ENCODE data around the gene MCL1.
"Not testable (repeated sequence)": the region's sequence is repeated elsewhere in the genome, so short reads cannot be mapped to it uniquely, and the experiment has no call there.

MCL1 gene

DNA sequence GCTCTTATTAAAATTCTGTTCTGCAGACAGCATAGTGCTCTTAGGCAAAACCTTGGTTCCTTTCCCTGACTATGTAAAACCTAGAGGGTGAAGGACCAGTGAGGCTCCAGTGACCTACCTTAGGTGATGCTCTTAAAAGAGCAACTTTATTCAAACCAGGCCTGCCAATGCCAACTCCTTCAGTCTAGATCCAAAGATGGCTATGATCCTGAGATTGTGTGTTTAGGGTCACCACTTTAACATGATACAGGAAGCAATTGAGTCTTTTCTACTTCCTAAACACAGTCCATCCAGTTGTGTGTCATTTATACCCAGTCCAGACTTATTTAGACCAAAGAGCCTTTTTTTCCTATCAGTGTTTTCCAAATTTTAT is 10.8 kb downstream of the MCL1 start:
- DNase-seq (ENCODE audit: low read depth), result no peak

DNA sequence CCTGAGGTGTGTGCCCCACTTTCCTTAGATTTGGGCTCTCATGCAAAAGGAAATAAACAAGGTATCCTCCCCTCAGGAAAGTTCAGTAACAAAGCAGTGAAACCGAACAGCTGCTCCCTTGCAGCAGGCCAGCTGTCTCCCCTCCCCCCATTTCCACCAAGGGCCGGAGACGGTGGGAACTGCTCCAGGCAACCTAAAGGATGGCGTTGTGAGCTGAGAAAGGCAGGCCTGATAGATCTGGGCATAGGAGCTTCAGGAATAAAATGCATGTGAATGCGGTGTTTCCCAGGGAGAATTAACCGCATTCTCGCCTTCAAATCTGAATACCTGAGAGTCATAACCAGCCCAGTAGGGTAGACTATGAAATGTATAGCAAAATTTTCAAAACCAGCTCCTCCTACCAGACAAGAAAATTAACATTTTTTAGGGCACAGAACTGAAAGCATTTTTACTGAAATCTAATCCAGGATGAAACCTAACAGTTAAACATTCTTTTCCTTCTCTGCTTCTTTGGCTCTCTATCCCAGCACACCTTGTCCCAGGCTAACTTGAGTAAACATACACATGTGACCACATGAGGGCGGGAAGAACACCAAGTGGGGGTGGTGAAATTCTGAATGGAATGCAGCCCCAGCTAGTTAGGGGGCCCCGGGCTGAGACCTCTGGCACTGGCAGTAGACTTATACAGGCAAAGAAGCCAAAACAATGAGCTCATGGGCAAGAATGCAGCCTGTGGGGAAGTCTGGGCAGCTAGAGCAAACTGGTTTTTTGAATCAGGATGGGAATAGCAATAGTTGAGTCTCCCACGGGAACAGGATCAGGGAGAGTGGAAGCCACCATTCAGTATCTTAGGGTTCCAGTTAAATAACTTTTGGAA is 11.5 kb downstream of the MCL1 start:
- DNase-seq (ENCODE audit: low read depth), result no peak

DNA sequence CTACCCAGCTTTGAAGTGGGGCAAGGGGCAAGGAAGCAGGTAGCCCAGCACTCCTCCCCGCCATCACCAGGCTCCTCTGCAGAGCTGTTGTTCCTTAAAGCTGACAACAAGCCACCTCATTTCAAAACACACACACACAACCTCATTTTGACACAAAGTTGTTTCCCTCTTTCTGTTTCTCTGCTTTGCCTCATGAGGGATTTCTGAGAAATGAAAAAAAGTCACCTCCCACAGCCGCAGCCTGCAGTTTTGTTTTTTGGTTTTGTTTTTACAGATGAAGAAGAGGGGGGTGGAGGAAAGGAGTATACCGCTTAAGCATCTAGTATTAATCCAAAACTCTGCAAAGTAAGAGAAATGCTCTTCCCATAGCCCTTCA is 12.1 kb downstream of the MCL1 start:
- DNase-seq (ENCODE audit: low read depth), result no peak

DNA sequence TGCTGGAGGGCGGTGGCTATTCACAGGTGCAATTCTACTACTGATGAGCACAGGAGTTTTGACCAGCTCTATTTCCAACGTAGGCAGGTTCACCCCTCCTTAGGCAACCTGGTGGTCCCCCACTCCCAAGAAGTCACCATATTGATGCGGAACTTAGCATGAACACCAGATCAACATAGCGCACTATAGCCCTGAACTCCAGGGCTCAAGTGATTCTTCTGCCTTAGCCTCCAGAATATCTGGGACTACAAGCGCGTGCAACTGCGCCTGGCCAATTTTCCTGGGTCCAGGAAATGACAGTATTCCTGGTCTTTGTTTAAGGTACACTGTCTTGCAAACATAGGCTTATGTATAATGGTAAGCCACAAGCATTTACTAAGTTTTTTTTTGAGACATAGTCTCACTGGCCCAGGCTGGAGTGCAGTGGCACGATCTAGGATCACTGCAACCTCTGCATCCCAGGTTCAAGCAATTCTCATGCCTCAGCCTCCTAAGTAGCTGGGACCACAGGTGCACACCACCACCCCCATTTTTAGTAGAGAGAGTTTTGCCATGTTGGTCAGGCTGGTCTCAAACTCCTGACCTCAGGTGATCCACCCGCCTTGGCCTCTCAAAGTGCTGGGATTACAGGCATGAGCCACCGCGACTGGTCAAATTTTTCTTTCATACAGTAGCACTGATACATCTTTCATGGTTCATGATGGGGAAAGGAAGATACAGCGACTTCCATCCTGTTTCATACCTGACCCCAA is 12.6 kb downstream of the MCL1 start:
- DNase-seq (ENCODE audit: low read depth), result no peak

DNA sequence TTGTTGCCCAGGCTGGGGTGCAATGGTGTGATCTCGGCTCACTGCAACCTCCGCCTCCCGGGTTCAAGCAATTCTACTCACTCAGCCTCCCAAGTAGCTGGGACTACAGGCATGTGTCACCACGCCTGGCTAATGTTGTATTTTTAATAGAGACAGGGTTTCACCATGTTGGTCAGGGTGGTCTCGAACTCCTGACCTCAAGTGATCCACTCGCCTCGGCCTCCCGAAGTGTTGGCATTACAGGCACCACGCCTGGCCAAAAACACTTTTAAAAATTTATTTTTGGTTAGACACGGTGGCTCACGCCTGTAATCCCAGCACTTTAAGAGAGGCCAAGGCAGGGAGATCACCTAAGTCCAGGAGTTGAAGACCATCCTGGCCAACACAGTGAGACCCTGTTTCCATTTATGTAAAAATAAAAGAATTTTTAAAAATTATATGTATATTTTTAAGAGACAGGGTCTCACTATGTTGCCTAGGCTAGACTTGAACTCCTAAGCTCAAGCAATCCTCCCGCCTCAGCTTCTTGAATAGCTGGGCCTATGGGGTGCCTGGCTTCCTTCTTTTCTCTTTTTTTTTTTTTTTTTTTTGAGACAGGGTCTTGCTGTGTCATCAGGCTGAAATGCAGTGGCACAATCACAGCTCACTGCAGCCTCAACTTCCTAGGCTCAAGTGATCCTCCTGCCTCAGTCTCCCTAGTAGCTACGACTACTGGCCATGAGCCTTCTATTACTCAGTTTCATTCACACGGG is 14.0 kb downstream of the MCL1 start:
- not testable (repeated sequence) for DNase-seq (ENCODE audit: low read depth)

DNA sequence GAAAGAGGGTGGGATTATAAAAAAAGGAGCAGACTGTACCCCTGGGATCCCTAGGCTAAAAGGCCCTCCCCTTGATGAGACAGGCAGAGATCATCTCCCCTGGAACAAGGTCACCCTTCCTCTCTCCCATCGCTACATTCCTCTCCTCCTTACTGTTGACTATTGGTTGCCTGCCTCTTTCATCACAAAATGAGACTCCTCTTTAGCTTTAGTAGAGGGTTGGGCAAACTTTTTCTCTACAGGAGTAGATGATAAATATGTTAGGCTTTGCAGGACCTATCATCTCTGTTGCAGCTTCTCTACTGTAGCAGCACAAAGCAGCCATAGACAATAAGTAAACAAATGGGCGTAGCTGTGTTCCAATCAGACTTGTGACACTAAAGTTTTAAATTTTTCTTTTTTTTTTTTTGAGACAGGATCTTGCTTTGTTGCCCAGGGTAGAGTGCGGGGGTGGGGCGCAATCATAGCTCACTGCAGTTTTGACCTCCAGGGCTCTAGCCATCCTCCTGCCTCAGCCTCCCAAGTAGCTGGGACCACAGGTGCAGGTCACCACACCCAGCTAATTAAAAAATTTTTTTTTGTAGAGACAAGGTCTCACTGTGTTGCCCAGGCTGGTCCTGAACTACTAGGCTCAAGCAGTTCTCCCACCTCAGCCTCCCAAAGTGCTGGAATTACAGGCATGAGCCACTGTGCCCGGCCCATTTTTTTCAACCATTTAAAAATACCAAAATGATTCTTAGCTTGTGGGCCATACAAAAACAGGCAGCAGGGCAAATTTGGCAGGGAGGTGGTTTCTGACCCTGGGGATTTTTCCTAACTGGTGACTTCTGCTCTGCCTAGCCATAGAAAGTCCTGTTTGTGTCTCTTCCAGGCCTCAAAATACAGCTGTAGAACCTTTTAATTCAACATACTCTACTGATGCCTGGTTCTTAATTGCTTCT is 15.1 kb downstream of the MCL1 start:
- no peak for DNase-seq (ENCODE audit: low read depth)

DNA sequence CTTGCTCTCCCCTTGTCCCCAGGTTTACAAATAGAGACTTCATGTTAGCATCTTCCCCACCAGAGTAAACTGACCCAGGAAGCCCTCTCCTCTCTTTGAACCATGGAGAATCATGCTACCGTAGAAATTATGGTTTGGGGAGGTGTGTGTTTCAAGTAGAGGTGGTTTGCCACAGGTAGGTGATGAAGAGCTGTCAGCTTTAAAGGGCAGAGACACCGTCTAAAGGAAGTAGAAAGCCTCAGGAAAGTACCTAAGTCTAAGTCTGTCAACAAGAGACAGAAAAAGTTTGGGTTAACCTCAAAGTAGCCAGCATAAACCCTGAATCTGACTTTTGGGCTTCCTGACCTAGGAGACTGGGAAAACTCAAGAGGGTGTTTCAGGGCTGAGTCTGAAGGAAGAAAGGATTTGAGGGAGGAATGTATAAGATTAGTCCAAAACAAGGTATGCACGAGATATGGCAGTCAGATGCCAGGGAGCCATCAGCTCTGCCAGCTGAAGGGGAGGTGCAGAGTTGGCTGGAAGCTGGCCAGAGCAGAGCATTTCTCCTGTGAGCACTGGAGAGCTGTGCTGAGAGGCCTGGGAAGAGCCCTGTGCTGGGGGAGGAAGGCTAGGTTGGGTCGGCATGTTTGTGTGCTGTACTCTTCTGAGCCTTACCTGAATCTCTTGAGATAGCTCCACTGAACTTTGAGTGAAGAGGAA is 15.9 kb downstream of the MCL1 start:
- DNase-seq (ENCODE audit: low read depth), result no peak

DNA sequence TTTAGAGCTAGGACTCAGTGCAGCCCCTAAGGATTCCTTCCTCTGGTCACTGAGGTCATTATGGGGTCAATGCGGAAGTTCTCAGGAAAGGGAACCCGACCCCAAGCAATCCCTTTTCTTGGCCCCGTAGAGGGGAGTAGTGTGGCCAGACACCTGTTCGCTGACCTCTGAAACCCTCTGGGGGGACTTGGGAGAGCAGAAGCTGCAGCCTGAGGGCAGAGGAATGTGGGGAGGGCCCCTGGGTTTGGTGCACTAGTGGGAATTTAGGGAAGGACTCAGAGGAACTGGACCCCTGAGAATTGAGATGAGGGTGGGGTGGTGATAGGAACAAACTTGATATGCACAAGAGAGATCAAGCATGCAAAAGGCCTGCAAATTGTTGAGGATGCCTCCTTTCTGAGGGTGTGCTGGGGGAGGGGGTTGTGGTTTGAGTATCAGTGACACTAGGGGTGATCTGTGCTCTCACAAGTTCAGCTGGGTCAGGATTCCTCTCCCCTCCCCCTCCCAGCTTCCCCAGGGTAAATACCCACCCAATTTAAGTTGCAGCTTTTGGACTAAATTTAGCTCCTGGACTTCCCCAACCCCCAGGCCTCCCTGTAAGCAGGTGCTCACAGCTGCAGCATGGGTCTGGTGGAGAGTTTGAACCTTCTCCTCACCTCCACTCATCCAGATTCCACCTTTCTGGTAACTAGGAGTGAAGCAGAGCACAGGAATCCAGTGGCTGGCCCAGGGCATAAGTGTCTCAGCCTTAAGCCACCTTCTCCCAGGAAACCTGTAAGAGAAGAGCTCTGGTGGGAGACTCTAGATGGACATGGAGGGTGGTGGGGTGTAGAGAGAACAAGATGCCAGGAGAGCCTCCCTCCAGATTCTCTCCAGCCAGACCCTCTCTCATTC is 16.7 kb downstream of the MCL1 start:
- peak; percentile 48 for DNase-seq (ENCODE audit: low read depth)

DNA sequence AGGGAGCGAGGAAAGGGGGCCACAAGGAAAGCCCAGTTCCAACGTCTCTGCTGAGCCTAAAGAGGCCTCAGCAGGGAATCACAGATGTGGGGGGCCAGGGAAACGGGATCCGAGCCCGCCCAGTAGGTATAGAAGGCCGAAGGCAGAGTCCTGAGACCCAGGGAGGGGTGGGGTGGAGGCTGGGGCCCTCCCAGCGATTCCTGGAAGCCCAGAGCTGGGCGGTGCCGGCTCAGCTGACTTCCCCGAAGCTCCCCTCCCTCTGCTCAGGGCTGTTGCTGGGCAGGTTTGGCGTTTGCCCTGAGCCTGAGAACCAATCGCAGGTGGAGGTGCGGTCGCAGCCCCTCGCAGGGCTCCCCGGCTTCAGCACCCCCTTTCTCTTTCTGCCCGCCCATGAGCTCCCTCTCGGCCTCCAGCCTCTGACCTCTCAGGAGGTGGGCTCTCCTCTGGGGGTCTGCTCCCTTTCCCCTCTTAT is 17.4 kb downstream of the MCL1 start:
- peak; percentile 74 for DNase-seq (ENCODE audit: low read depth)

DNA sequence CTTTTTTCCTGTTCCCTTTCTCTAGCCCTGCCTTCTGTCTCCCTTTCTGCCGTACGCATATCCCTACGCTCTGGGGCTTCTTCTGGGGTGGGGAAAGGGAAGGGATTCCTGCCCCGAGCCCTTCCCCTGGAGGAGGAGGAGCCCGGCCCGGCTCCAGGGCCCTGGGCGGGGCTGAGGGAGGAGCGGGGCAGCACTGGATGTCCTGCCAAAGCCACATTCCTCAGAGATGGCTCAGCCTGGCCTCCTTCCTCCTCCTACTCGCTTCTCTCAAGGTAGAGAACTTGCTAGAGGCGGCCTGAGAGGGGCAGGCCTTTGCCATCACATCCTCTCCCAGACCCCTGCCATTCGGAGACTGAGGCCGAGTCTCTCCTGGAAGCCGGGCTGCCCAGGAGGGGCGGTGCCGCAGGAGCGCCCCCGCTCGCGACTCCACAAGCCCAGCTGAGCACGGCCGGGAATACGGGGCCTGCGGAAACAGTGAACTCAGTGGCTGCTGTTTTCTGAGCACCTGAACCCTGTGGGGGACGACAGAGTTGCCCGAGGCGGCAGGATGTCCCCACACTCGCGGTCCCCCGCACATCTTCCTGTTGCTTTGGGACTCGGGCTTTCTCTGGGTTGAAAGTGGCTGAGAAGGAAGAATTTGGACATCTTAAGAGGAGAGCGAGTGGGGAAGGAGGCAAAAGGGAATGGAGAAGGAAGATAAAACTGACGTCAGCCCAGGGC is 18.0 kb downstream of the MCL1 start:
- DNase-seq (ENCODE audit: low read depth), result no peak

DNA sequence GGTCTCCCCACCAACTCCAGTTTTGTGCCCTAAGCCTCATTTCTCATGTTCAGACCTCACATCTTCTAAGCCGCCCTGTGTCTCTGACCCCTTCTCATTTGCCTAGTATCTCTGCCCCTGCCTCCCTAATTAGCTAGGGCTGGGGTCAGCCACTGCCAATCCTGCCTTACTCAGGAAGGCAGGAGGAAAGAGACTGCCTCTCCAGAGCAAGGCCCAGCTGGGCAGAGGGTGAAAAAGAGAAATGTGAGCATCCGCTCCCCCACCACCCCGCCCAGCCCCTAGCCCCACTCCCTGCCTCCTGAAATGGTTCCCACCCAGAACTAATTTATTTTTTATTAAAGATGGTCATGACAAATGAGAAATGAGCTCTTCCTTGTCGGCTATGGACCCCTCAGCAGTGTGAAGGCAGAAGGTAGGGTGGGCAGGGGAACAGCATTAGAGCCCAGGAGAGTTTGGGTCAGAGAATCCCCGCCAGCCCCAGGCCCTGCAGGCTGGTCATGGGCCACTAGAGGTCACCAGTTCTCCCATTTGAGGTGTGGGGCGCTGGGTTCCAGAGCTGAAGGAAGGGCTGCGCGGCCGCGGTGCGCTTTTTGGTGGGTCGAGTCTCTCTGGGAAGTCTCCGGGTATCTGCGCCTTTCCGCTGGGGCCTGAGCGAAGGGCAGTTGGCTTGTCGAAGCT is 18.7 kb downstream of the MCL1 start:
- DNase-seq (ENCODE audit: low read depth), result peak; percentile 76

DNA sequence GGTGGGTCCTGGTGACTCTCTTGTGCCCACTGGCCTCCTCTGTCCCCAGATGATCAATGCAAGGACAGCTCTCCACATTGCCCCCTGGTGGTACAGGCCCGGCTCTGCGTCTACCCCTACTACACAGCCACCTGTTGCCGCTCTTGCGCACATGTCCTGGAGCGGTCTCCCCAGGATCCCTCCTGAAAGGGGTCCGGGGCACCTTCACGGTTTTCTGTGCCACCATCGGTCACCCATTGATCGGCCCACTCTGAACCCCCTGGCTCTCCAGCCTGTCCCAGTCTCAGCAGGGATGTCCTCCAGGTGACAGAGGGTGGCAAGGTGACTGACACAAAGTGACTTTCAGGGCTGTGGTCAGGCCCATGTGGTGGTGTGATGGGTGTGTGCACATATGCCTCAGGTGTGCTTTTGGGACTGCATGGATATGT is 19.4 kb downstream of the MCL1 start:
- DNase-seq (ENCODE audit: low read depth), result peak; percentile 60

DNA sequence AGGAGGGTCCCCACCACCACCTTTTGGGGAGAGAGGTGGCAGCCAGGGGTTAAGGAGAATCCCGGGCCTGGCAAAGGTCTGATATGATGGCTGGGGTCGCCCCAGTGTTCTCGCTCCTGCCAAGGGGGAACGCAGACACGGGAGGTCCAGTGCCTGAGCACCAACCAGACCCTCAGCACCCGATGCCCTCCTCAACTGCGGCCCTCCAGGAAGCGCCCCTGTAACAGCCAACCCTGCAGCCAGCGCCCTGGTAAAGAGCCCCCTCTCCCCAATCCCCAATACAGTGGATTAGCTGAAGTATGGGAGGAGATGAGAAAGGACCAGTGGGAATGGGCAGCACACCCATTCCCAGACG is 19.8 kb downstream of the MCL1 start:
- DNase-seq (ENCODE audit: low read depth), result no peak

DNA sequence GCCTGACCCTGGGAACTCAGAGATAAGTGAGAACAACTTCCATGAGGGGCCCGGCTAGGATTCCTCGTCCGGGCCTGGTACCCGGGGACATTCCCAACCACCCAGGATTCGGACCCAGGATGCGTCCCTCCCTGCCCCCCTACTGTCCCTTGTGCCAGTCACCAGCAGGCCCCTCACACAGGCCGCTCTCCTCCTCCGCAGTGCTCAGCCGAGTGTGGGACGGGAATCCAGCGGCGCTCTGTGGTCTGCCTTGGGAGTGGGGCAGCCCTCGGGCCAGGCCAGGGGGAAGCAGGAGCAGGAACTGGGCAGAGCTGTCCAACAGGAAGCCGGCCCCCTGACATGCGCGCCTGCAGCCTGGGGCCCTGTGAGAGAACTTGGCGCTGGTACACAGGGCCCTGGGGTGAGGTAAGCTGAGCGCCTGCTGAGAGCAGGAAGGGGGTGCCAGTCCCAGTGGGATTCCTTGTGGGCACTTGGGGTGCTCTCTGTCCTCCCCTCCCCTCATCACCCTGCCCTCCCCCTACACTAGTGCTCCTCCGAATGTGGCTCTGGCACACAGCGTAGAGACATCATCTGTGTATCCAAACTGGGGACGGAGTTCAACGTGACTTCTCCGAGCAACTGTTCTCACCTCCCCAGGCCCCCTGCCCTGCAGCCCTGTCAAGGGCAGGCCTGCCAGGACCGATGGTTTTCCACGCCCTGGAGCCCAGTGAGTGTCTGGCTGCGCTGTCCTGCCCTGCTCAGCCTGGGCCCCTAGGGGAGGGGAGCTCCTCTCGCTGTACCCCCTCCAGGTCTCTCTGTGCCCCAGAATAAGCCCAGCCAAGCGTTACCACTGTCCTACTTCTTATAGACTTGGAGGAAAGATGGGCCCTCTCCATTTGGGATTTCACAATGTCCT is 20.4 kb downstream of the MCL1 start:
- DNase-seq (ENCODE audit: low read depth), result no peak

DNA sequence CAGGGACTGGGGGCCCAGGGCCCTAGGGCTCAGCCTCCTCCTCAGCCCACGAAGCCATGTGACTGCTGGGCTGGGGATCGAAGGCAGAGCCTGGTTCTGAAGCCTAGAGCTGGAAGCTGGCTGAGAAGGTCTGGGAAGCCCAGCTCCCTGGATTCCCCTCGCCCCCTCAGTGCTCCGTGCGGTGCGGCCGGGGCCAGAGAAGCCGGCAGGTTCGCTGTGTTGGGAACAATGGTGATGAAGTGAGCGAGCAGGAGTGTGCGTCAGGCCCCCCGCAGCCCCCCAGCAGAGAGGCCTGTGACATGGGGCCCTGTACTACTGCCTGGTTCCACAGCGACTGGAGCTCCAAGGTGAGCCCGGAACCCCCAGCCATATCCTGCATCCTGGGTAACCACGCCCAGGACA is 21.1 kb downstream of the MCL1 start:
- DNase-seq (ENCODE audit: low read depth), result no peak

DNA sequence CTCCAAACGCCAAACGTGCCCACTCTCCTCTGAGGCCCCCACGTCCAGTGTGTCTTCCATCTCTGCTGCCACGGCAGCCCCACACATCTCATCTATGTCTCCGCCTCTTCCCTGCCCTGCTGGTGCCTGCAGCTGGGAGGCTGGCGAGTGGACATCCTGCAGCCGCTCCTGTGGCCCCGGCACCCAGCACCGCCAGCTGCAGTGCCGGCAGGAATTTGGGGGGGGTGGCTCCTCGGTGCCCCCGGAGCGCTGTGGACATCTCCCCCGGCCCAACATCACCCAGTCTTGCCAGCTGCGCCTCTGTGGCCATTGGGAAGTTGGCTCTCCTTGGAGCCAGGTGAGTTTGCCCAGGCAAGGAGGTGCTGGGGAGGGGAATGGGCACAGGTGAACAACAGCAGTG is 21.6 kb downstream of the MCL1 start:
- DNase-seq (ENCODE audit: low read depth), result no peak

DNA sequence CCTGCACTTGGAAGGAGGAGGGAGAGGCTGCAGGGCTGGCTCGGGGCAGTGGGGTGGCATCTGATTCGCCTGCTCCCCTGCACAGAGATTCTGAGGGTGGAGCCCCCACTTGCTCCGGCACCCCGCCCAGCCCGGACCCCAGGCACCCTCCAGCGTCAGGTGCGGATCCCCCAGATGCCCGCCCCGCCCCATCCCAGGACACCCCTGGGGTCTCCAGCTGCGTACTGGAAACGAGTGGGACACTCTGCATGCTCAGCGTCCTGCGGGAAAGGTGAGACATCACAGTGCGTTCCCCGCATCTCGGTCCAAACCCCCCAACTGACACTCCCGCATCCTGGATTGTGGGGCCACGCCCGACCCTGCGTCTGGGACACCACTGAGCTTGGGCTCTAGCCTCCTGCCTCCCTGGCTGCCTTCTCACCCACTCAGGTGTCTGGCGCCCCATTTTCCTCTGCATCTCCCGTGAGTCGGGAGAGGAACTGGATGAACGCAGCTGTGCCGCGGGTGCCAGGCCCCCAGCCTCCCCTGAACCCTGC is 22.3 kb downstream of the MCL1 start:
- no peak for DNase-seq (ENCODE audit: low read depth)
